Measurements from ENCODE around the gene CALHM4.

Gene CALHM4

GRCh38 chr6:116529466-116530290 lies 23.9 kb upstream of the CALHM4 start:
- Histone ChIP-seq H3K36me3 (ENCODE audit: insufficient read depth, low read length) (no peaks in the 10 kb centered on the region), H3K4me1 (ENCODE audit: insufficient read depth, low read length) (peaks cover 50% of the 10 kb centered on the region), H3K9ac (ENCODE audit: low read depth, low read length) (no peak overlapping the region), H3K9me3 (ENCODE audit: control insufficient read depth, insufficient read depth, low read length) (no peaks in the 10 kb centered on the region)

GRCh38 chr6:116530436-116530835 lies 23.1 kb upstream of the CALHM4 start:
- no peaks in the 10 kb centered on the region for H3K9me3 ChIP-seq (ENCODE audit: control insufficient read depth, insufficient read depth, low read length)
- no peaks in the 10 kb centered on the region for H3K36me3 ChIP-seq (ENCODE audit: insufficient read depth, low read length)
- H3K4me1 ChIP-seq (ENCODE audit: insufficient read depth, low read length): peaks cover 45% of the 10 kb centered on the region
- H3K9ac ChIP-seq (ENCODE audit: low read depth, low read length): no peak overlapping the region

GRCh38 chr6:116531675-116532570 lies 21.6 kb upstream of the CALHM4 start:
- Histone ChIP-seq H3K9ac (ENCODE audit: low read depth, low read length) (no peak overlapping the region), H3K36me3 (ENCODE audit: insufficient read depth, low read length) (no peaks in the 10 kb centered on the region), H3K9me3 (ENCODE audit: control insufficient read depth, insufficient read depth, low read length) (no peaks in the 10 kb centered on the region), H3K4me1 (ENCODE audit: insufficient read depth, low read length) (peaks cover 46% of the 10 kb centered on the region)

GRCh38 chr6:116533233-116533957 lies 20.2 kb upstream of the CALHM4 start:
- Histone ChIP-seq H3K9me3 (ENCODE audit: control insufficient read depth, insufficient read depth, low read length) (no peaks in the 10 kb centered on the region), H3K36me3 (ENCODE audit: insufficient read depth, low read length) (no peaks in the 10 kb centered on the region), H3K4me1 (ENCODE audit: insufficient read depth, low read length) (peaks cover 39% of the 10 kb centered on the region), H3K9ac (ENCODE audit: low read depth, low read length) (no peak overlapping the region)

GRCh38 chr6:116535109-116535508 lies 18.4 kb upstream of the CALHM4 start:
- Histone ChIP-seq H3K4me1 (ENCODE audit: insufficient read depth, low read length) (peaks cover 24% of the 10 kb centered on the region; the same call in 1 of the 2 replicates), H3K9ac (ENCODE audit: low read depth, low read length) (no peak overlapping the region), H3K9me3 (ENCODE audit: control insufficient read depth, insufficient read depth, low read length) (no peaks in the 10 kb centered on the region), H3K36me3 (ENCODE audit: insufficient read depth, low read length) (no peaks in the 10 kb centered on the region)

- Histone ChIP-seq H3K9me3 (ENCODE audit: control insufficient read depth, insufficient read depth, low read length) (no peaks in the 10 kb centered on the region), H3K9ac (ENCODE audit: low read depth, low read length) (no peak overlapping the region), H3K4me1 (ENCODE audit: insufficient read depth, low read length) (peaks cover 16% of the 10 kb centered on the region; the same call in 1 of the 2 replicates), H3K36me3 (ENCODE audit: insufficient read depth, low read length) (no peaks in the 10 kb centered on the region)
Measured at GRCh38 chr6:116536216-116536621, 17.3 kb upstream of the CALHM4 start.

GRCh38 chr6:116542426-116542825 lies 11.1 kb upstream of the CALHM4 start:
- Histone ChIP-seq H3K9ac (ENCODE audit: low read depth, low read length) (no peak overlapping the region), H3K36me3 (ENCODE audit: insufficient read depth, low read length) (no peaks in the 10 kb centered on the region), H3K9me3 (ENCODE audit: control insufficient read depth, insufficient read depth, low read length) (no peaks in the 10 kb centered on the region), H3K4me1 (ENCODE audit: insufficient read depth, low read length) (peaks cover 3% of the 10 kb centered on the region; the same call in 1 of the 2 replicates)

- Histone ChIP-seq H3K9ac (ENCODE audit: low read depth, low read length) (no peak overlapping the region), H3K36me3 (ENCODE audit: insufficient read depth, low read length) (no peaks in the 10 kb centered on the region)
Measured at GRCh38 chr6:116543149-116543548, 10.4 kb upstream of the CALHM4 start.

GRCh38 chr6:116545651-116546050 lies 7.9 kb upstream of the CALHM4 start, which contains the start of gene TRAPPC3L:
Gene TRAPPC3L (minus strand): TSS chr6:116545684. CDS start chr6:116545514, 170 bp downstream.
- H3K9ac ChIP-seq (ENCODE audit: low read depth, low read length): no peak within 1 kb of the TSS
- no peaks in the 10 kb centered on the region for H3K9me3 ChIP-seq (ENCODE audit: control insufficient read depth, insufficient read depth, low read length)
- no peaks in the 10 kb centered on the region for H3K36me3 ChIP-seq (ENCODE audit: insufficient read depth, low read length)
- peaks cover 6% of the 10 kb centered on the region; the same call in 1 of the 2 replicates for H3K4me1 ChIP-seq (ENCODE audit: insufficient read depth, low read length)

More at GRCh38 chr6:116543149-116543548, 10.4 kb upstream of the CALHM4 start:
- no peaks in the 10 kb centered on the region for H3K9me3 ChIP-seq (ENCODE audit: control insufficient read depth, insufficient read depth, low read length)
- peaks cover 6% of the 10 kb centered on the region; the same call in 1 of the 2 replicates for H3K4me1 ChIP-seq (ENCODE audit: insufficient read depth, low read length)

GRCh38 chr6:116547358-116547757 lies 6.2 kb upstream of the CALHM4 start:
- Histone ChIP-seq H3K4me1 (ENCODE audit: insufficient read depth, low read length) (peaks cover 6% of the 10 kb centered on the region; the same call in 1 of the 2 replicates), H3K9ac (ENCODE audit: low read depth, low read length) (no peak overlapping the region), H3K9me3 (ENCODE audit: control insufficient read depth, insufficient read depth, low read length) (no peaks in the 10 kb centered on the region), H3K36me3 (ENCODE audit: insufficient read depth, low read length) (no peaks in the 10 kb centered on the region)

GRCh38 chr6:116550796-116551195 lies 2.8 kb upstream of the CALHM4 start:
- peaks cover 6% of the 10 kb centered on the region; the same call in 1 of the 2 replicates for H3K4me1 ChIP-seq (ENCODE audit: insufficient read depth, low read length)

GRCh38 chr6:116556065-116556464 lies 2.5 kb downstream of the CALHM4 start:
- H3K36me3 ChIP-seq (ENCODE audit: insufficient read depth, low read length): no peaks in the 10 kb centered on the region
- no peak overlapping the region for H3K9ac ChIP-seq (ENCODE audit: low read depth, low read length)
- H3K4me1 ChIP-seq (ENCODE audit: insufficient read depth, low read length): no peaks in the 10 kb centered on the region
- no peaks in the 10 kb centered on the region for H3K9me3 ChIP-seq (ENCODE audit: control insufficient read depth, insufficient read depth, low read length)

More at GRCh38 chr6:116550796-116551195, 2.8 kb upstream of the CALHM4 start:
- Histone ChIP-seq H3K36me3 (ENCODE audit: insufficient read depth, low read length) (no peaks in the 10 kb centered on the region), H3K9ac (ENCODE audit: low read depth, low read length) (no peak overlapping the region), H3K9me3 (ENCODE audit: control insufficient read depth, insufficient read depth, low read length) (no peaks in the 10 kb centered on the region)

GRCh38 chr6:116556814-116557415 lies 3.4 kb downstream of the CALHM4 start:
- Histone ChIP-seq H3K36me3 (ENCODE audit: insufficient read depth, low read length) (no peaks in the 10 kb centered on the region), H3K9ac (ENCODE audit: low read depth, low read length) (no peak overlapping the region), H3K4me1 (ENCODE audit: insufficient read depth, low read length) (no peaks in the 10 kb centered on the region), H3K9me3 (ENCODE audit: control insufficient read depth, insufficient read depth, low read length) (no peaks in the 10 kb centered on the region)
